ENCODE results near the gene REPIN1.

REPIN1 gene

DNA sequence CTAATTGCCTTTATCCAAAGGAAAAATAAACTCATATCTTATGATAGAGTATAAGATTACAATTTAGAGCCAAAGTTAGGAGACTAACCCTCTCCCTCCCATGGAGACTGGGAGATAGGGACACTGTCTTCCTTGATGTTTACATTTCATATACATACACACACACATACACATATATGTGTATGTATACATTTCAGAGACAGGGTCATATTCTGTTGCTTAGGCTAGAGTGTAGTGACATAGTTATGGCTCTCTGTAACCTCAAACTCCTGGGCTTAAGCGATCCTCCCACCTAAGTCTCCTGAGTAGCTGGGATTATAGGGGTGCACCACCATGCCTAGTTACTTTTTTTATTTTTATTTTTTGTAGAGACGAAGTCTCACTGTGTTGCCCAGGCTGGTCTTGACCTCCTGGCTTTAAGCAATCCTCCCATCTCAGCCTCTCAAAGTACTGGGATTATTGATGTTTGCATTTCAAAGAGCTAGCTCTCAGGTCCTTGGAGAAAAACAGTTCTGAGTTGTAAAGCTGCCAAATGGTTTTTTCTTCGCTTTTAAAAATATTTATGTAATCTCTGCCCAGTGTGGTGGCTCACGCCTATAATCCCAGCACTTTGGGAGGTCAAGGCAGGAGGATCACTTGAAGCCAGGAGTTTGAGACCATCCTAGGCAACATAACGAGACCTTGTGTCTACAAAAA, 8.1 kb upstream of the REPIN1 start:
- DNase-seq (ENCODE audit: low read depth), result no peak

DNA sequence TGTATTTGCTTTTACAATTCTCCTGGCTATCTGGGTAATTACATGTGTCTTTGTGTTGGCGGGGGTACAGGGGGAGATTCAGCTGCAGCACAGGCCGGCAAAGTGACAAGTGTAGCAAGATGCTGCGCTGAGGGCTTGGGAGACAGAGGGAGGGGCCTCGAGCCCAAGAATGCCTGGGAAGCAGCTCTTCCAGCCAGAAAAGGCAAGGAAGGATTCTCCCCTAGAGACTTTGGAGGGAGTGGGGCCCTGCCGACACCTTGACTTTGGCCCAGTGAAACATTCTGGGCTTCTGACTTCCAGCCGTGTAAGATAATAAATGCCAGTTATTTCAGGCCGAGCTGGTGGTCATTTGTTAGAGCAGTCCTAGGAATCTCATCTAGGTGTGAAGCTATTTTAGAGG, 7.2 kb upstream of the REPIN1 start:
- no peak for DNase-seq (ENCODE audit: low read depth)

DNA sequence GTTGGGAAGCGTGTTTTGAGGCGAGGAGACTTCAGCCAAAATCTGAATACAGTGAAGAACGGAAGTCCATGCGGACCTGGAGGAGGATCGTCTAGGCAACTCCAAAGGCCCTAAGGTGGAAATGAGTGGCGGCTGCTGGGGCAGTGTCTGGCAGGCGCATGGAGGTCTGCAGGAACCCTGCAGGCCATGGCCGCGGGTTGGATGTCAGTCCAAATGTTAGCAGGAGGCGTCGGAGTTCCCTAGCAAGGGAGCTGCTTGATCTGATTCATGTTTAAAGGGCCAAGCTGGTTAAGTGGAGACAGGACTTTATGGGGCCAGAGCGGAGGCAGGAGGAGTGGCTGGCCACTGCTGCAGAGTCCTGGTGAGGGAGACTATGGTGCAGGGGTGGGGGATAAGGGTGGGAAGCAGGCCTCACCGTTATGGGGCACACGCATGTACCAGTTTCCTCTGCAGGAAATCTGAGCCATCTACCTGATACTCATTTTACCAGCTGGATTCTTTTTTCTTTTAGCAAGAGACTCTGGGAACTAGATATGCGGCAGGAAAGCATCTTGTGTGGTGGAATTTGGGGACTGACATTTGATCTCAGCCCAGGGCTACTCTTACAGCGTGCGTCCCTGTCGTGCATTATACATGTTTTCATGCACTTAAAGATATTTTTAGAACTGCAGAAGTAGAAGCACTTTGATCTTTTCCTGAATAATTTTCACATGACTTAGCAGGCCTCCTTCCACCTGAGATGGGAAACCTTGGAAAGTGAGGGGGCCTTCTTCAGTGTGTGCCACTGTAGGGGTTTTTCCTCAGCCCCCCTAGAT, 6.6 kb upstream of the REPIN1 start:
- no peak for DNase-seq (ENCODE audit: low read depth)

DNA sequence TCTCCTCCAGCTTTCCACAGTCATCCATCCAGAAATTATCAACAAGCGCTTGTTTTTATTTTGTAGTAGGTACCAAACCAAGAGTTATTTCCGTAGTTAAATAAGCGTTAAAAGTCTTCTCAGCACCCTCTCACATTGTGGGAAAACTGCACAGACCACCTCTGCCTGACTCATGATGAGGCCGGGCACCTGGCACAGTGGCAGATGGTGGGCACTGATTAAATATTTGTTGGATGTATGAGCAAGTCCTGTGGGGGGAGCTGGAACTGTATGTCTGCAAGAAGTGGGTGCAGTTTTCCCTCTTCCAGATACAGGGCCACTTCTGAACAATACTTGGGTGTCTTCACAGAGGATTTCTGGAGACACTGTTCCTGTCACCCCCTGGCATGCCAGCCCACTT, 5.3 kb upstream of the REPIN1 start:
- DNase-seq (ENCODE audit: low read depth), result no peak

DNA sequence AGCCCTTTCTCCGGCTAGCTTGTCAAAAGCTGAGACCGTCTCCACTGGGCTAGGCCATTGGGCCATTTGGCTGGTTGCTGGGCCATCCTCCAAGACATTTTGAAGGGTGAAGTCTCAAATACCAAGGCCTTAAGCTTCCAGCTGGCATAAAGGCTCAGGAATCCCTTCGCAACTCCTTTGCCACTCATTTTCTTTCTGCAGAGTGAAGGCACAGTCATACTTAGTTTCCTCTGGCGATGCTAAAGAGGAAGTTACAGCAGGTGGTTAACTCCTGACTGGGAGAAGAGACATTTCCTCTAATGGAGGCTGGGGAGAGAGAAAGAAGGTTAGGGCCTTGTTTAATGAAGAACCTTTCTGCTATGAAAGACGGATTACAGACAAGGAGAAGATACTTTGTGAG, 4.8 kb upstream of the REPIN1 start:
- DNase-seq (ENCODE audit: low read depth), result no peak

DNA sequence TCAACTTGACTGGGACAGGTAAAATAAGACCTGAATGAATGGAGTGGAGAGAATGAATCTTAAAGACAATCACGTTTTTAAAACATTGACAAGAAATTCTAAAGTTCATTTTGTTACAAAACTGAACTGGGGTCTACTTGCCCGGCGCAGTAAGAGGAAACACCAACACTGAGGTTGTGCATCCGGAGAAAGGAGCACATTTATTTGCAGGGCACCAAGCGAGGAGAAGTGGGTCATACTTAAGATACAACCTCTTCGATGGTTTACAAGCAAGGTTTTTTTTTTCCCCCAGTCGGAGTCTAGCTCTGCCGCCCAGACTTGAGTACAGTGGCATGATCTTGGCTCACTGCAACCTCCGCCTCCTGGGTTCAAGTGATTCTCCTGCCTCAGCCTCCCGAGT, 3.4 kb upstream of the REPIN1 start:
- no peak for DNase-seq (ENCODE audit: low read depth)

DNA sequence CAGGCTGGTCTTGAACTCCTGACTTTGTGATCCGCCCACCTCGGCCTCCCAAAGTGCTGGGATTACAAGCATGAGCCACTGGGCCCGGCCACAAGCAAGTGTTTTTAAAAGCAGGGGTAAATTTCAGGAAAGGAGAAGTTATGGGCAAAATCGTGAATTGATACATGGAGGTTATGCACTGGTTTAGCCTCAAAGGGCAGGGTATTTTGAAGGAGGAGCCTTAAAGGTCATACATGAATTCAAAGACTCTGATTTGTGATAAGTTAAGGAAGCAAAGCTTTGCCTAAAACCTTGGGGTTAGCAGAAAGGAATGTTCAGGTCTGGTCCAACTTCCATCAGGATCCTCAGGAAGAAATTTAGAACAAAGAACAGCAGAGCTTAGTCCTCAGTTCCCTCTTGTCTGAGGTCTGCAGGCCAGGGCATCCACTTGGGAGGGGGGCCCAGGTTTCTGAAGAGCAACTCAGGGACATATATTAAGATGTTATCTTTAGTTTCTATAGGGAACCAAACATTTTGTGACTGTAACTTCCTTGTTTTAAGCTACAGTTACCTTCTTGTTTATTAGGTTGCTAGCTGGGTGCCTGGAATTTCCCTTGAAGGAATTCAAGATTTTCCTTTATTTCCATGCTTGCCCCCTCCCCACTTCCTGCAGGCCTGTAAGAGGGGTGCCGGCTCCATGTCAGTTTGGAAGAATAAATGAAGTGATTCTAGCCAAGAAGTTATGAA, 2.8 kb upstream of the REPIN1 start:
- DNase-seq (ENCODE audit: low read depth), result no peak

DNA sequence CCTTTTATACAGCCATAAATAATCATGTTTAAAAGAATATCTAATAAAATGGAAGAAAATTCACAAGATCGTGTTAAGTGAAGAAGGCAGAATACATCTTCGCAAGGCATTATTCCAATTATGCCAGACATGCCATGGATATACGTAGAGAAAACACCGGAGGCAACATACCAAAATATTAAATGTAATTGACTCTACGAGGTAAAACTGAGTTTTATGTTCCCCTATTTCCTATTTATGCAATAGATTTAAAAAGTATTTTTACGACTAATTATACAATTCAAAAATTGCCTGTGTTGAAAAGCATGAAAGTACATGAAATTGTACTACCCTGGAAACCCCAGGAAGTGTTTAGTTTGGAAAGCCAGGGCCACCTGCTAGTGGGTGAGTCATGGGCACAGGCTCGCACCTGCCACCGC, 936 bp upstream of the REPIN1 start:
- DNase-seq (ENCODE audit: low read depth), result no peak

DNA sequence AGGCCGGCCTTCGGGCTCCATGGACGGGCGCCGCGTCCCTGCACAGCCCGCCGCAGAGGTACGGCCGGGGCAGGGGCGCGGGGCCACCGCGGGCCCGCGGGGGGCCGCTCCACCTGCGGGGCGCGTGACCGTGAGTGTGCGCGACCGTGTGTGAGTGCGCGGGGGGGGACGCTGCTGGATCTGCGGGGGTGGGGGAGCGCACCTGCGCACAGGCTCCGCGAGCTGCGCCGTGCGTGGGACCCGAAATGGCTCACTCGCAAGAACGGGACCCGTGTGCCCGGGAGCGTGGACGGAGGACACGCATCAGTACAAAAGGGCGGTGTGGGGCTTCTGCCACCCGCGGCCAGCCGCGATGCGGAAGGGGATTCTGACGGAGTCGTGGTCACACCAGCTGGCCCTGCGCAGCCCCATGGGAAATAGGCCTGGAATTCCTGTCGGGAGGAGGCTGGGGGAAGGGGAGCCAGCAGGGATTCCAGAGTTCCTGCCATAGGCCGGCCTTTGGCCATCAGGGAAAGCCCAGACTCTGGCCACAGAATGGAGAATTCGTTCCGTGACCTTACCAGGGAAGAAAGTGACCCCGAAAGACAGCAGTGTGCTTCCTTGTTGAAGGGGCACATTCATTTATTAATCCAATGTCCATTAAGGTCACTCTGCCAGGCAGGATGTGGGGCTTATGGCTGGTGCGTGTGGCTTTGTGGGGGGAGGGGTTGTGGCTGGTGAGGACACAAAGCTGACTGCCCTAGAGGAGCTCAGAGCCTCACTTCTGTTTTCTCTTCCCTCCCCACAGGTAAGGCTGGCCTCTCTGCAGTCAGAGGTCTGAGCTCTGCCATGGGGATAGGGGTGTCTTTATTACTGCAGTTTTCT, 494 bp downstream of the REPIN1 start:
- DNase-seq (ENCODE audit: low read depth), result peak; percentile 55

DNA sequence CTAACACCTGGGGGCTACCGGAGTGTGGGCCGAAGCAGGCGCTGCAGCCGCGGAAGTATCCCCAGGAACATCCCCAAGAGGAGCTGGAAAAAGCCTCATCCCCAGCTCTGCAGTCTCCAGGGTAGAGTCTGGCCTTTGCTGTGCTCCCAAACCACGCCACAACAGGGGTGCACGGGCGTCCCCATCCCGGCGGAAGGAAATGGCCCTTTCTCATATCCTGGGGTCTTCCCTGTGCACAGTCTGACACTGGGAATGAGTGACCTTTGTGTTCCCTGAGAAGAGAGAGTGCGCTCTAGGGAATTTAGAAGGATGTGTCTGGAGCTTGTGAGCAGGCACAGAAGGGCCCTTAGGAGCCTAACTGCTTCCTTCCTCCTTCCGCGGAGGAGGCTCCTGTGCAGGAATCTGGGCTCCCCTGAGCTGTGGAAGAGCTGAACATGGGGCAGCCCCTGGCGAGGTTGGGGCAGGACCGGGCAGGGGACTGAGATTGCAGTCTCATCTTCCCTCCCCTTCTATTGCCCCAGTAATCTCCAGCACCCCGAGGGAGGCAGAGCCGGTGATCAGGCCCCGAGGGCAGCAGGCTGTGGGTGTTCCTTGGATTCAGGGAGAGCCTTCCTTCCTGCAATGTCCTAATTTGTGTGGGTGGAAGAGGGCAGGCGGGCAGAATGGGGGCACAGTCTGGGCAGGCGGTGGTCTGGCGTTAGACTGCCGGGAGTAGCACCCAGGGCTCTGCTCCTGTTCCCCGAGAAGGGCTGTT, 1.3 kb downstream of the REPIN1 start:
- DNase-seq (ENCODE audit: low read depth), result no peak

DNA sequence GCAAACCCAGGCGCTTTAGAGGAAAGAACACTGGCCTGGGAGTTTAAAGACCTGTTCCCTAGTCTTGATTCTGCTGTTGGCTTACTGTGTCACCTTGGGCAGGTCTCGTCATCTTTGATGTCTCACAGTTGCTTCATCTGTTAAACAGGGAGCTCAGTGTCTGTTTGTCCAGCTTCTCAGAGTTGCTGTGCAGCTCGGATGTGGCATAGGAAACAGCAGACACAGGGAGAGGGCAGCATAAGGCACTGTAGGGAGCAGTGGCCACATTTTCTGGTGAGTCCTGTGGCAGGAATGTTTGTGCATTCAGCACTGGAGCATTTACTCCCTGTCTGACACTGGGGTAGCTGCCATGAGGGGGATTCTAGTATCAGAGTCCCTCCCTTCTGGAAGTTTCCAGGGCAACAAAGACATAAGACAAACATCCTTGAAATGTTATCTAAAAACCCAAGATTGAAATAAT, 2.0 kb downstream of the REPIN1 start:
- DNase-seq (ENCODE audit: low read depth), result no peak

DNA sequence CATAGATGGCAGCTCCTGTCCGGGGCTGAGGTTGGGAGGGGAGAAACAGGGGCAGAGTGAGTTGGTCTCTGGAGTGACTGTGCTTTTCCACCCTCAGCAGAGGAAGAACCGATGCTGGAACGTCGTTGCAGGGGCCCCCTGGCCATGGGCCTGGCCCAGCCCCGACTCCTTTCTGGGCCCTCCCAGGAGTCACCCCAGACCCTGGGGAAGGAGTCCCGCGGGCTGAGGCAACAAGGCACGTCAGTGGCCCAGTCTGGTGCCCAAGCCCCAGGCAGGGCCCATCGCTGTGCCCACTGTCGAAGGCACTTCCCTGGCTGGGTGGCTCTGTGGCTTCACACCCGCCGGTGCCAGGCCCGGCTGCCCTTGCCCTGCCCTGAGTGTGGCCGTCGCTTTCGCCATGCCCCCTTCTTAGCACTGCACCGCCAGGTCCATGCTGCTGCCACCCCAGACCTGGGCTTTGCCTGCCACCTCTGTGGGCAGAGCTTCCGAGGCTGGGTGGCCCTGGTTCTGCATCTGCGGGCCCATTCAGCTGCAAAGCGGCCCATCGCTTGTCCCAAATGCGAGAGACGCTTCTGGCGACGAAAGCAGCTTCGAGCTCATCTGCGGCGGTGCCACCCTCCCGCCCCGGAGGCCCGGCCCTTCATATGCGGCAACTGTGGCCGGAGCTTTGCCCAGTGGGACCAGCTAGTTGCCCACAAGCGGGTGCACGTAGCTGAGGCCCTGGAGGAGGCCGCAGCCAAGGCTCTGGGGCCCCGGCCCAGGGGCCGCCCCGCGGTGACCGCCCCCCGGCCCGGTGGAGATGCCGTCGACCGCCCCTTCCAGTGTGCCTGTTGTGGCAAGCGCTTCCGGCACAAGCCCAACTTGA, 2.7 kb downstream of the REPIN1 start:
- DNase-seq (ENCODE audit: low read depth), result no peak

DNA sequence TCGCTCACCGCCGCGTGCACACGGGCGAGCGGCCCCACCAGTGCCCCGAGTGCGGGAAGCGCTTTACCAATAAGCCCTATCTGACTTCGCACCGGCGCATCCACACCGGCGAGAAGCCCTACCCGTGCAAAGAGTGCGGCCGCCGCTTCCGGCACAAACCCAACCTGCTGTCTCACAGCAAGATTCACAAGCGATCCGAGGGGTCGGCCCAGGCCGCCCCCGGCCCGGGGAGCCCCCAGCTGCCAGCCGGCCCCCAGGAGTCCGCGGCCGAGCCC, 3.3 kb downstream of the REPIN1 start:
- DNase-seq (ENCODE audit: low read depth), result no peak

DNA sequence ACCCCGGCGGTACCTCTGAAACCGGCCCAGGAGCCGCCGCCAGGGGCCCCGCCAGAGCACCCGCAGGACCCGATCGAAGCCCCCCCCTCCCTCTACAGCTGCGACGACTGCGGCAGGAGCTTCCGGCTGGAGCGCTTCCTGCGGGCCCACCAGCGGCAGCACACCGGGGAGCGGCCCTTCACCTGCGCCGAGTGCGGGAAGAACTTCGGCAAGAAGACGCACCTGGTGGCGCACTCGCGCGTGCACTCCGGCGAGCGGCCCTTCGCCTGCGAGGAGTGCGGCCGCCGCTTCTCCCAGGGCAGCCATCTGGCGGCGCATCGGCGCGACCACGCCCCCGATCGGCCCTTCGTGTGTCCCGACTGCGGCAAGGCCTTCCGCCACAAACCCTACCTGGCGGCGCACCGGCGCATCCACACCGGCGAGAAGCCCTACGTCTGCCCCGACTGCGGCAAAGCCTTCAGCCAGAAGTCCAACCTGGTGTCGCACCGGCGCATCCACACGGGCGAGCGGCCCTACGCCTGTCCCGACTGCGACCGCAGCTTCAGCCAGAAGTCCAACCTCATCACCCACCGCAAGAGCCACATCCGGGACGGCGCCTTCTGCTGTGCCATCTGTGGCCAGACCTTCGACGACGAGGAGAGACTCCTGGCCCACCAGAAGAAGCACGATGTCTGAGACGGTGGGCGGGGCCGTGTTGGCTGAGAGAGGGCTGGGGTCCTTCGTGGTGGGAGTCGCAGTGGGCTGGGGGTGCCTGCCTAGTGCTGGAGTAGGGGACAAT, 3.8 kb downstream of the REPIN1 start:
- DNase-seq (ENCODE audit: low read depth), result no peak

DNA sequence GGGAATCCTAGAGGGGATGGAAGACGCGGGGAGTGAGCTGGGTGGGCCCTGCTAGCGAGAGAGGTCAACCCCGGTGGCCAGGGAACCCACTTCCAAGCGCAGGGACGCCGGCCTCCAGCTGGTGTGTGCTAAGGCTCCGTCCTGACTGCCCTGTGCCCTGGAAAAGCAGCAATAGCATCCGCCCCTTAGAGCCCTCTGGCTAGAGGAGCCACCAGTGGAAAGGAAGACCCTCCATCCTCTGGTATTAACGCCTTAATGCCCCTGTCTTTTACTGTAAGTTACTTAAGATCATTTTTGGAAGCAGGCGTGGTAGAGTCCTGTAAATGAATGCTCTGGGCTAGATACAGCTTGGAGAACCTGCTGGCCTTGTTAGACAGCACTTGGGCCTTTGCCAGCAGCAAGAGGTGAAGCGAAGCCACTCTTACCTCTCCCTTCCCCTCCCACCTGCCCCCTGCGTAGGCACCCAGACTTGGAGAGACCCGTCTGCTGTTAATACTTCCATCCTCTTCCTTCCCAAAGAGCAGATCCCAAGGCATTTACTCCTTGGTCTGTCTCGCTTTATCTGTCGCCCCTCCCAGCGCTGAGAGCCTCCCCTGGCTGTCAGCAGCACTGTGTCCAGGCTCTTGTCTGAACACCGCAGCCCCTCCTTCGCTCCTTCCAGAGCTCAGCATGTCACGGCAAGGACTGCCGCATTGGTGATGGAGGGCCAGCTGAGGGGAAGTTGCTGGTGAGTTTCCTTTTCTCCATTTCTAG, 4.6 kb downstream of the REPIN1 start:
- DNase-seq (ENCODE audit: low read depth), result no peak

DNA sequence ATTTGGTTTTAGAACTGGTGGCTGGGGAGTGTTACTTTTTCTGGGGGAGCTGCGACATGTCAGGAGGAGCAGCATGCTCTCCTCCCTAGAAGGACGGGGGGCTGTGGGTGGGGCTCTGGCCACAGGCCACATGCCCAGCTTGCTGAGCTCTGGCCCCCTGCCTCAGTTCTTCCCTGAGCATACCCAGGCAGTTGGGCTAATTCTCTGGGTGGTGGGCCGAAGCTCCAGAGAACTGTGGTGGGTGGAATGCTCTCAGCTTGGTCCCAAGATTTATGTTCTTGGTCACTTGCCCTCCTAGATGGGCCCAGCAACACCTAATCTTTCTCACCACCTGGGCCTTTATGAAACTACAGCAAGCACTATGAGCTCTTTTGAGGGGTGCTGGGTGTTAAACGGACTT, 5.4 kb downstream of the REPIN1 start:
- DNase-seq (ENCODE audit: low read depth), result no peak

DNA sequence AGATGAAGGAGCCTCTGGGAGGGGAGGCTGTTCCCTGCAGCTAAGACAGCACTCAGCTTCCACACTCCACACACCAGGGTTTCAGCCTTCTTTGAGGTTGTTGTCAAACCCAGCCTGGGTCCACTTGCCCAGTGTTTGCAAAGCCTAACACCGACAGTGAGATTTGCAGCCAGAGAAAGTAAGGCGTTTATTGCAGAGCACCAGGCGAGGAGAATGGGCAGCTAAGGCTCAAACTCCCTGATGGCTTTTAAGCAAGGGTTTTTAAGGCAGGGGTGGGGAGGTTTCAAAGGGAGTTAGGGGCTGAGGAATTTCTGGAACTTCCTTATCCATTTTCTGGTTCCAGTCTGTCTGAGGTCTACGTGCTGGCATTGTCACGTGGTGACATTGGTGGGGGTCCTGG, 5.8 kb downstream of the REPIN1 start:
- DNase-seq (ENCODE audit: low read depth), result no peak

DNA sequence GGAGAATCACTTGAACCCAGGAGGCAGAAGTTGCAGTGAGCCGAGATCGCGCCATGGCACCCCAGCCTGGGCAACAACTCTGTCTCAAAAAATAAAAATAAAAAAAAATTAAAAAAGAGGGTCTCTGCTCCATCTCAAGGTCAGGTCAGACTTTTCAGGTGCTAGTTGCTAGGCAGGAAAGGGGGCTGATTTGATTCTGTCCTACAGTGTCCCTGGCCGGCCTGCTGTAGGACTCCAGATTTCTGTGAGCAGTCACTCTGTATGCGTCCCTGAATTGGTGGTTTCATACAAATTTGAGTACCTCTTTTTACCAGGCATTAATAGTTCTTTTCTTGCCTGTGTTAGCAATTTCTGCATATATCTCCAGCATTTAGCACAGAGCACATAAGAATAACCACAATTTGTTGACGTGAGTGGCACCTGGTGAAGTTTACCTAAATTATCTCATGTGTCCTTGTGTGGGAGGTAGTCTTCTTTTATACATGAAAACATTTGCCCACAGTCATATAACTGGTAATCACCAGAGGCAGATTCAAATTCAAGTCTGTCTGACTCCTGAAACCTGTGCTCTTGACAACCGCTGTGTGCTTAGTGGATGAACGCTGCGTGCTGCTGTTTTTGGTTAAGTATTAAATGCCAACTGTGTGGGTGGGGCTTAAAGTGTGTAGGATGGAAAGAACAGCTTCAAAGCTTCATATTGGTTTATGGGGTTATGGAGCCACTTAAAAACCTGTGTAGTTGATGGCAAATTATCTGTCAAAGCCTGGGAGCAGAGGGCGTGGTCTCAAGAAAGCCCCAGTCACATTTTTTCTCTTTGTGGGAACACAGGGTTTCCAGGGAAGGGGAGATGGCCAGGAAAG, 7.3 kb downstream of the REPIN1 start:
- no peak for DNase-seq (ENCODE audit: low read depth)

All from activated T-cell treated with anti-CD3 and anti-CD28 coated beads for 1 hour (primary cell).